K562 (cell line): Measurements from ENCODE around the gene ATL3. TPM values are rescaled to one million over a fixed set of nuclear protein-coding genes. Genes with fewer than 3 reads are reported as not detected.

Source experiments
- C11orf30 ChIP-seq: fragments of 450-650 bp; IDR thresholded peaks from 2 replicates; pipeline ENCODE4 v1.6.1; 2016; ENCODE audit warnings: low read depth, mild to moderate bottlenecking
- CC2D1A ChIP-seq: fragments of 450-650 bp; IDR thresholded peaks from 2 replicates; pipeline ENCODE4 v1.6.1; 2017; ENCODE audit warnings: mild to moderate bottlenecking
- KLF1 ChIP-seq: fragments of 450-650 bp; IDR thresholded peaks from 2 replicates; pipeline ENCODE4 v1.6.1; 2016; ENCODE audit warnings: missing genetic modification characterization, missing compliant biosample characterization
- MAFK ChIP-seq: IDR thresholded peaks from 2 replicates; pipeline ENCODE4 v1.6.1; 2011; ENCODE audit warnings: low read length, improper control_type of control experiment
- MEIS2 ChIP-seq: fragments of 450-650 bp; IDR thresholded peaks from 2 replicates; pipeline ENCODE4 v1.6.1; 2014; ENCODE audit warnings: mild to moderate bottlenecking; ENCODE audit not compliant: partially characterized antibody
- TCFL5 ChIP-seq: fragments of 250-450 bp; sonication (Bioruptor Pico); conservative IDR thresholded peaks from 2 replicates; pipeline ENCODE4 v1.6.1; 2021; ENCODE audit warnings: mild to moderate bottlenecking, moderate library complexity, matching md5 sums
- ZBTB1 ChIP-seq: sonication (generic); formaldehyde crosslinking; IDR thresholded peaks from 2 replicates; pipeline ENCODE4 v1.8.1; 2023; ENCODE audit warnings: missing genetic modification reagents, low read depth, mild to moderate bottlenecking, borderline replicate concordance
- ZNF217 ChIP-seq: sonication (generic); formaldehyde crosslinking; IDR thresholded peaks from 2 replicates; pipeline ENCODE4 v1.8.0; 2022; ENCODE audit warnings: mild to moderate bottlenecking, missing genetic modification reagents
- ZNF280B ChIP-seq: fragments of 250-450 bp; sonication (Bioruptor Pico); IDR thresholded peaks from 2 replicates; pipeline ENCODE4 v1.5.1; 2021; ENCODE audit warnings: mild to moderate bottlenecking
- polyA plus RNA-seq, 8 experiments: library from polyadenylated mRNA; depleted of rRNA in 4 of 8; stranded (reverse) in 5 of 8; unstranded in 3 of 8; fragments of >200 nt; fragmentation: Nextera tagmentation in 2 of 8; fragmentation: Illumina TruSeq in 1 of 8; extraction: Ambion mirVana in 2 of 8; extraction: Trizol in 1 of 8; gene quantifications; 2 replicates each; pipeline versions ENCODE4 v1.2.1 to v1.2.3, GENCODE V29; 2011 to 2014; ENCODE audit warnings: inconsistent platforms in 1 of 8, missing spikeins in 1 of 8
- total RNA-seq, 7 experiments: library from RNA; depleted of rRNA in 6 of 7; stranded (reverse); fragments of >200 nt in 6 of 7; fragmentation: Illumina TruSeq in 2 of 7; extraction: Trizol in 2 of 7; gene quantifications; 2 replicates each; pipeline versions ENCODE4 v1.2.1 to v1.2.3, GENCODE V29; 2011 to 2021; ENCODE audit warnings: low replicate concordance in 1 of 7
- TF ChIP-seq, protein P1 (sequence below): fragments of 450-650 bp; IDR thresholded peaks from 2 replicates; pipeline ENCODE4 v1.6.1; 2016
- TF ChIP-seq, protein P2 (sequence below), 2 experiments: IDR thresholded peaks in 1 of 2; conservative IDR thresholded peaks in 1 of 2; 2 replicates each; pipeline ENCODE4 v1.6.1; 2016; ENCODE audit warnings: low read depth in 2 of 2, mild to moderate bottlenecking in 1 of 2, missing compliant biosample characterization in 1 of 2, missing genetic modification characterization in 1 of 2, moderate library complexity in 1 of 2
- TF ChIP-seq, protein P3 (sequence below): fragments of 200-800 bp; sonication (Bioruptor generic); IDR thresholded peaks from 2 replicates; pipeline ENCODE4 v1.6.1; 2016; ENCODE audit warnings: missing genetic modification characterization, missing compliant biosample characterization
- TF ChIP-seq, protein P4 (sequence below): sonication (generic); formaldehyde crosslinking; IDR thresholded peaks from 2 replicates; pipeline ENCODE4 v1.8.0; 2022; ENCODE audit warnings: mild to moderate bottlenecking, missing genetic modification reagents, borderline replicate concordance

The ATL3 gene
- total and polyA plus RNA-seq, 9 of the 15 experiments (the other 6 are each of a cell fraction or from before 2014, with no cell fraction given), result 18.2 to 39.8 (median 23.9) TPM

- TF ChIP-seq, protein P1, sequence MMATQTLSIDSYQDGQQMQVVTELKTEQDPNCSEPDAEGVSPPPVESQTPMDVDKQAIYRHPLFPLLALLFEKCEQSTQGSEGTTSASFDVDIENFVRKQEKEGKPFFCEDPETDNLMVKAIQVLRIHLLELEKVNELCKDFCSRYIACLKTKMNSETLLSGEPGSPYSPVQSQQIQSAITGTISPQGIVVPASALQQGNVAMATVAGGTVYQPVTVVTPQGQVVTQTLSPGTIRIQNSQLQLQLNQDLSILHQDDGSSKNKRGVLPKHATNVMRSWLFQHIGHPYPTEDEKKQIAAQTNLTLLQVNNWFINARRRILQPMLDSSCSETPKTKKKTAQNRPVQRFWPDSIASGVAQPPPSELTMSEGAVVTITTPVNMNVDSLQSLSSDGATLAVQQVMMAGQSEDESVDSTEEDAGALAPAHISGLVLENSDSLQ, result peak; percentile 81
- TF ChIP-seq, protein P2, sequence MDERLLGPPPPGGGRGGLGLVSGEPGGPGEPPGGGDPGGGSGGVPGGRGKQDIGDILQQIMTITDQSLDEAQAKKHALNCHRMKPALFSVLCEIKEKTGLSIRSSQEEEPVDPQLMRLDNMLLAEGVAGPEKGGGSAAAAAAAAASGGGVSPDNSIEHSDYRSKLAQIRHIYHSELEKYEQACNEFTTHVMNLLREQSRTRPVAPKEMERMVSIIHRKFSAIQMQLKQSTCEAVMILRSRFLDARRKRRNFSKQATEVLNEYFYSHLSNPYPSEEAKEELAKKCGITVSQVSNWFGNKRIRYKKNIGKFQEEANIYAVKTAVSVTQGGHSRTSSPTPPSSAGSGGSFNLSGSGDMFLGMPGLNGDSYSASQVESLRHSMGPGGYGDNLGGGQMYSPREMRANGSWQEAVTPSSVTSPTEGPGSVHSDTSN (CRISPR knock-in tag; IDR thresholded peaks at IDR 0.05; ENCODE audit: low read depth), result no peak
- TF ChIP-seq, protein P2 (tag; conservative IDR thresholded peaks at IDR 0.05; ENCODE audit: low read depth), result peak; percentile 83
- TF ChIP-seq C11orf30, result peak; percentile 70
- TF ChIP-seq ZBTB1 (CRISPR knock-in tag), result no peak
- TF ChIP-seq, protein P3, sequence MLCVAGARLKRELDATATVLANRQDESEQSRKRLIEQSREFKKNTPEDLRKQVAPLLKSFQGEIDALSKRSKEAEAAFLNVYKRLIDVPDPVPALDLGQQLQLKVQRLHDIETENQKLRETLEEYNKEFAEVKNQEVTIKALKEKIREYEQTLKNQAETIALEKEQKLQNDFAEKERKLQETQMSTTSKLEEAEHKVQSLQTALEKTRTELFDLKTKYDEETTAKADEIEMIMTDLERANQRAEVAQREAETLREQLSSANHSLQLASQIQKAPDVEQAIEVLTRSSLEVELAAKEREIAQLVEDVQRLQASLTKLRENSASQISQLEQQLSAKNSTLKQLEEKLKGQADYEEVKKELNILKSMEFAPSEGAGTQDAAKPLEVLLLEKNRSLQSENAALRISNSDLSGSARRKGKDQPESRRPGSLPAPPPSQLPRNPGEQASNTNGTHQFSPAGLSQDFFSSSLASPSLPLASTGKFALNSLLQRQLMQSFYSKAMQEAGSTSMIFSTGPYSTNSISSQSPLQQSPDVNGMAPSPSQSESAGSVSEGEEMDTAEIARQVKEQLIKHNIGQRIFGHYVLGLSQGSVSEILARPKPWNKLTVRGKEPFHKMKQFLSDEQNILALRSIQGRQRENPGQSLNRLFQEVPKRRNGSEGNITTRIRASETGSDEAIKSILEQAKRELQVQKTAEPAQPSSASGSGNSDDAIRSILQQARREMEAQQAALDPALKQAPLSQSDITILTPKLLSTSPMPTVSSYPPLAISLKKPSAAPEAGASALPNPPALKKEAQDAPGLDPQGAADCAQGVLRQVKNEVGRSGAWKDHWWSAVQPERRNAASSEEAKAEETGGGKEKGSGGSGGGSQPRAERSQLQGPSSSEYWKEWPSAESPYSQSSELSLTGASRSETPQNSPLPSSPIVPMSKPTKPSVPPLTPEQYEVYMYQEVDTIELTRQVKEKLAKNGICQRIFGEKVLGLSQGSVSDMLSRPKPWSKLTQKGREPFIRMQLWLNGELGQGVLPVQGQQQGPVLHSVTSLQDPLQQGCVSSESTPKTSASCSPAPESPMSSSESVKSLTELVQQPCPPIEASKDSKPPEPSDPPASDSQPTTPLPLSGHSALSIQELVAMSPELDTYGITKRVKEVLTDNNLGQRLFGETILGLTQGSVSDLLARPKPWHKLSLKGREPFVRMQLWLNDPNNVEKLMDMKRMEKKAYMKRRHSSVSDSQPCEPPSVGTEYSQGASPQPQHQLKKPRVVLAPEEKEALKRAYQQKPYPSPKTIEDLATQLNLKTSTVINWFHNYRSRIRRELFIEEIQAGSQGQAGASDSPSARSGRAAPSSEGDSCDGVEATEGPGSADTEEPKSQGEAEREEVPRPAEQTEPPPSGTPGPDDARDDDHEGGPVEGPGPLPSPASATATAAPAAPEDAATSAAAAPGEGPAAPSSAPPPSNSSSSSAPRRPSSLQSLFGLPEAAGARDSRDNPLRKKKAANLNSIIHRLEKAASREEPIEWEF (CRISPR knock-in tag), result peak; percentile 51; the same call in 1 of the 2 replicates
- TF ChIP-seq, protein P4, sequence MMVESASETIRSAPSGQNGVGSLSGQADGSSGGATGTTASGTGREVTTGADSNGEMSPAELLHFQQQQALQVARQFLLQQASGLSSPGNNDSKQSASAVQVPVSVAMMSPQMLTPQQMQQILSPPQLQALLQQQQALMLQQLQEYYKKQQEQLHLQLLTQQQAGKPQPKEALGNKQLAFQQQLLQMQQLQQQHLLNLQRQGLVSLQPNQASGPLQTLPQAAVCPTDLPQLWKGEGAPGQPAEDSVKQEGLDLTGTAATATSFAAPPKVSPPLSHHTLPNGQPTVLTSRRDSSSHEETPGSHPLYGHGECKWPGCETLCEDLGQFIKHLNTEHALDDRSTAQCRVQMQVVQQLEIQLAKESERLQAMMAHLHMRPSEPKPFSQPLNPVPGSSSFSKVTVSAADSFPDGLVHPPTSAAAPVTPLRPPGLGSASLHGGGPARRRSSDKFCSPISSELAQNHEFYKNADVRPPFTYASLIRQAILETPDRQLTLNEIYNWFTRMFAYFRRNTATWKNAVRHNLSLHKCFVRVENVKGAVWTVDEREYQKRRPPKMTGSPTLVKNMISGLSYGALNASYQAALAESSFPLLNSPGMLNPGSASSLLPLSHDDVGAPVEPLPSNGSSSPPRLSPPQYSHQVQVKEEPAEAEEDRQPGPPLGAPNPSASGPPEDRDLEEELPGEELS (CRISPR knock-in tag), result no peak
- TF ChIP-seq ZNF280B (CRISPR knock-in tag), result no peak
- no peak for TF ChIP-seq CC2D1A
- no peak for TF ChIP-seq TCFL5 (CRISPR knock-in tag)
- TF ChIP-seq MEIS2, result peak; percentile 89
- peak; percentile 79 for TF ChIP-seq MAFK
- TF ChIP-seq ZNF217 (CRISPR knock-in tag), result no peak
- no peak for TF ChIP-seq KLF1 (tag)
Observed at GRCh38 chr11:63616953-63617352, 54.2 kb downstream of the ATL3 start (continued).
